Stimulated activated CD4-positive, alpha-beta T cell treated with anti-CD3 and anti-CD28 coated beads, Interleukin-1b, Interleukin-23, amount 100 ng/mL, for 4 hours (primary cell): ENCODE data around the gene GOLGA8T.
"Not testable (repeated sequence)": the region's sequence is repeated elsewhere in the genome, so short reads cannot be mapped to it uniquely, and the experiment has no call there.

Experiments used
- DNase-seq, 2 donors: peaks; one replicate each; pipeline ENCODE4 v3.0.0-alpha.2; 2020; ENCODE audit warnings: low read depth in 2 of 2

The GOLGA8T gene

GRCh38 chr15:30191143-30191542 lies 56.3 kb downstream of the GOLGA8T start:
- DNase-seq: not testable (repeated sequence)

- DNase-seq: not testable (repeated sequence)
Measured at GRCh38 chr15:30191639-30192038, 56.8 kb downstream of the GOLGA8T start.

- DNase-seq: not testable (repeated sequence)
Measured at GRCh38 chr15:30192119-30192745, 57.4 kb downstream of the GOLGA8T start.

GRCh38 chr15:30192892-30193291 lies 58.0 kb downstream of the GOLGA8T start:
- DNase-seq: not testable (repeated sequence)
